ENCODE data around the gene PCSK6.

DNA sequence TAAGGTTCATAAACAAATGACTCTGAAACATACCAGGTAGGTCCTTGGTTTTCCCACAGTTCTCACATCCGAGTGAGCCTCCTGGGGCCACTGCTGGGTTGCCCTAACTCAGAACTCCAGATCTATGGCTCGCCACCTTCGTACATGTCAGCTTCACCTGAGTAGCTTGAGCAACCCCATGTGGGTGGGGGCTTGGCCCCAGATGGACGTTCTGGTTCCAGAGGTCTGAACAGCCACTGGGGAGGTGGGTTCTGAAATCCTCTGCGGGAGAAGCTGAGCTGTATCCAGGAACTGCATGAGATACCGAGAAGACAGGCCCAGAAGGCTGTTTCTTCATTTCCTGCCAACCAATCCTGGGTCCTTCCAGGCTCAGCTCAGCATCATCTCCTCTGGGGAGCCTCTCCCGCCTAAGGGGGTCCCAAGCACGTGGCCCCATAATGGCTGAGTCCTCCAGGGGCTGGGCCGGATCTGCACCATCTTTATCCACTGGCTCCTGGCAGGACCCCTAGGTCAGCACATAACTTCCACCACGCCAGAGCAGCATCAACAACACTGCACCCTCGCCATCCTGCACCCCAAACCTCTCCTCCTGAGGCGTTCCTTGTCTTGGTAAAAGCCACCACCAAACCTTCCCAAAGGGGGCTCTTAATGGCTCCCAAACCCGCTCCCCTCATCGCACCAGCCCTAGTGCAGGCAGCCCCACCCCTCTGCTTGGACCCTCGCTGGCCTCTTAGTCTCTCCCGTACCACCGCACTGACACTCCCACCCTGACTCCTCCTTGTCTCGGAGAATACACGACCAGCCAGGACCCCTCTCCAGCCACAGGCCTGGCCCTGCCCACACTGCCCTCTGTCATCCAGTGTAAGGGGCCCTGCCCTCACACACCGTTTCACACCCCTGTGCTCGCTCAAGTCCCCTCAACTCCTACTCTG, 39.8 kb downstream of the PCSK6 start:
- TF ChIP-seq, protein P1, sequence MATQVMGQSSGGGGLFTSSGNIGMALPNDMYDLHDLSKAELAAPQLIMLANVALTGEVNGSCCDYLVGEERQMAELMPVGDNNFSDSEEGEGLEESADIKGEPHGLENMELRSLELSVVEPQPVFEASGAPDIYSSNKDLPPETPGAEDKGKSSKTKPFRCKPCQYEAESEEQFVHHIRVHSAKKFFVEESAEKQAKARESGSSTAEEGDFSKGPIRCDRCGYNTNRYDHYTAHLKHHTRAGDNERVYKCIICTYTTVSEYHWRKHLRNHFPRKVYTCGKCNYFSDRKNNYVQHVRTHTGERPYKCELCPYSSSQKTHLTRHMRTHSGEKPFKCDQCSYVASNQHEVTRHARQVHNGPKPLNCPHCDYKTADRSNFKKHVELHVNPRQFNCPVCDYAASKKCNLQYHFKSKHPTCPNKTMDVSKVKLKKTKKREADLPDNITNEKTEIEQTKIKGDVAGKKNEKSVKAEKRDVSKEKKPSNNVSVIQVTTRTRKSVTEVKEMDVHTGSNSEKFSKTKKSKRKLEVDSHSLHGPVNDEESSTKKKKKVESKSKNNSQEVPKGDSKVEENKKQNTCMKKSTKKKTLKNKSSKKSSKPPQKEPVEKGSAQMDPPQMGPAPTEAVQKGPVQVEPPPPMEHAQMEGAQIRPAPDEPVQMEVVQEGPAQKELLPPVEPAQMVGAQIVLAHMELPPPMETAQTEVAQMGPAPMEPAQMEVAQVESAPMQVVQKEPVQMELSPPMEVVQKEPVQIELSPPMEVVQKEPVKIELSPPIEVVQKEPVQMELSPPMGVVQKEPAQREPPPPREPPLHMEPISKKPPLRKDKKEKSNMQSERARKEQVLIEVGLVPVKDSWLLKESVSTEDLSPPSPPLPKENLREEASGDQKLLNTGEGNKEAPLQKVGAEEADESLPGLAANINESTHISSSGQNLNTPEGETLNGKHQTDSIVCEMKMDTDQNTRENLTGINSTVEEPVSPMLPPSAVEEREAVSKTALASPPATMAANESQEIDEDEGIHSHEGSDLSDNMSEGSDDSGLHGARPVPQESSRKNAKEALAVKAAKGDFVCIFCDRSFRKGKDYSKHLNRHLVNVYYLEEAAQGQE (IDR thresholded peaks at IDR 0.05; ENCODE audit: low read depth), result no peak
- TF ChIP-seq FOXM1 (IDR thresholded peaks at IDR 0.05; ENCODE audit: borderline replicate concordance, low read depth) (no peak), EP300 (IDR thresholded peaks at IDR 0.05; ENCODE audit: borderline replicate concordance) (no peak), YY1 (IDR thresholded peaks at IDR 0.05; ENCODE audit: low read depth) (no peak), NFIC (IDR thresholded peaks at IDR 0.05) (no peak)

All from Ishikawa (cell line).